NCI-H2227 (cell line): Measurements from ENCODE around the gene SRD5A3.
A peak's percentile ranks its signal among the peaks of the same experiment; 100 is the strongest.

Experiments
- DNase-seq: peaks from one replicate; lab custom pipeline; 2025; ENCODE audit not compliant: unreplicated experiment; lab: John Stamatoyannopoulos, UW

SRD5A3 gene

DNA sequence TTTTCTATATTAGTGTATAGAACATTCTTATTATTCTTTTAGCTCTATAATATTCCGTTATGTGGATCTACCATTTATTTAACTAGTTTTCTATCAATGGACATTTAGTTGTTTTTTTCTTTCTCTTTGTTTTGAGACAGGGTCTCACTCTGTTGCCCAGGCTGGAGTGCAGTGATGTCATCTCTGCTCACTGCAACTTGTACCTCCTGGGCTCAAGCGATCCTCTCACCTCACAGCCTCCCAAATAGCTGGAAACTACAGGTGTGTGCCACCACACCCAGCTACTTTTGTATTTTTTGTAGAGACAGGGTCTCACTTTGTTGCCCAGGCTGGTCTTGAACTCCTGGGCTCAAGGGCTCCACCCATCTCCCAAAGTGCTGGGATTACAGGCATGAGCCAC lies 60.5 kb downstream of the SRD5A3 start:
- DNase-seq, result no peak

DNA sequence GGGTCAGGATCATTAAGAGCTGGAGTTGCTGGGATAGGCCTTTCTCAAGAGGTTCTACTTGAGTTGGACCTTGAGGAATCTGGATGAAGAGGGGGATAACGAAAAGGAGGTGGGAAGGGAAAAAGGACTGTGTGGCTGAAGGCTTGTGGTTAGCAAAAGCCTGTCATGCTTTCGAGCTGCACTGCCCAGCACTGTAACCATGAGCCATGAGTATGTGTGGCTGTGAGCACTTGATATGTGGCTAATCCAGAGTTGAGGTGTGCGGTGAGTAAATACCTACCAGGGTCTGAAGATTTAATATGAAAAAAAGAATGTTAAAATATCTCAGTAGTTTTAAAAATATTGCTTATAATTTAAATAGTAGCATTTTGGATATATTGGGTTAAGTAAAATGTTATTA lies 61.1 kb downstream of the SRD5A3 start:
- no peak for DNase-seq

DNA sequence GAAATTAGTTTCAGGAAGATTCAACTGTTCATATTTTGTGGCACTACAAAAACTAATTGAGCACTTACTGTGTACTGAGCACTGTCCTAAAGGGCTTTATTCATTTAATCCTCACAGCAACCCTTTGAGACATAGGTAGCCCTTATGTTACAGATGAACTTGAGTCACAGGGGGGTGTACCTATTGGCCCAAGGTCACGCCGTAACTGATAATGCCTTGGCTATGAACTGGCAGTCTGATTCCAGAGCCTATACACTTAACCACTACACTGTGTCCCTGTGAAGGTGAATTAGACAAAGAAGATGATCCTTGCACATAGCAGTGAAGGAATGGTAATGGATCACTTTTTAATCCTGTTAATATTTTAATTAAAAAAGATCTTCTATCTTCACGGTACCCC lies 61.7 kb downstream of the SRD5A3 start:
- DNase-seq, result no peak

DNA sequence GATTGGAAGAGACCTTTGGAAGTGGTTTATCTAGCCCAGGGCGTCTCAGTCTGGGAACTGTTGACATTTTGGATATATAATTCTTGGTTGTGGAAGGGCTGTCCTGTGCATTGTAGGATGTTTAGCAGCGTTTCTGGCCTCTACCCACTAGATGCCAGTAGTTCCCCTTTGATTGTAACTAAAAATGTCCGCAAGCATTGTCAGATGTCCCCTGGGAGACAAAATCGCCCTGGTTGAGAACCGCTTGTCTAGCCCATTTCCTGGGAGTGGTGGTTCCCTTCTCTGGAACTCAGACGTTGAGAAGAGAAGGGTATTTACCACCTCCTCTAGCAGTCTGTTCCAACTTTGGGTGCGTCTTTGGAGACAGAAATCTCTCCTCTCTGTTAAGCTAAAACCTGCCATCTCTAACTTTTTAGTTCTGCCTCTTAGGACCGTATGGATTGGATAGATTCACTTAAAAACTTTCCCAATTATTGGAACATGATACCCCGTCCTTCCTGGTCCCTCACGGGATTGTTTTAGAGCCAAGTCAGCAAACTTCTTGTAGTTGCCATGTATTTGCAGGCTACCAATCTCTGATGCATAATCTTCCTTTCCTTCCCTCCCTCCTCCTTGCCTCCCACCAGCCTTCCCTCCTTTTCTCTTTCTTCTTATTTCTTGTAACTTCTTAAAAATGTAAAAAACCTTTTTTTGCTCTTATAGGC lies 63.6 kb downstream of the SRD5A3 start:
- peak; percentile 26 for DNase-seq

DNA sequence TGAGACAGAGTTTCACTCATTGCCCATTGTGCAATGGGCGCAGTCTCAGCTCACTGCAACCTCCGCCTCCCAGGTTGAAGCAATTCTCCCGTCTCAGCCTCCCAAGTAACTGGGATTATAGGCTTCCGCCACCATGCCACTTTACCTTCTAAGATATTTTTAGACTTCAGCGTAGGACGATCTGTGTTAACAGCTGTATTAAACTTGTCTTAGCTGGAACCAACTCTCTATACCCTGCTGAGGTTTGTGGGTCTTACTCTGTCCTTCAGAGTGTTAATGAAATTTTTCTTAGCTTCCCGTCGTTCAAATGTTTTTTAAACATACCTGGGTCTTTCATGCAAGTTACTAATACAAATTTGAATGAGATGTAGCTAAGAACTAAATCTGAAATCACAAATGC lies 64.4 kb downstream of the SRD5A3 start:
- no peak for DNase-seq

DNA sequence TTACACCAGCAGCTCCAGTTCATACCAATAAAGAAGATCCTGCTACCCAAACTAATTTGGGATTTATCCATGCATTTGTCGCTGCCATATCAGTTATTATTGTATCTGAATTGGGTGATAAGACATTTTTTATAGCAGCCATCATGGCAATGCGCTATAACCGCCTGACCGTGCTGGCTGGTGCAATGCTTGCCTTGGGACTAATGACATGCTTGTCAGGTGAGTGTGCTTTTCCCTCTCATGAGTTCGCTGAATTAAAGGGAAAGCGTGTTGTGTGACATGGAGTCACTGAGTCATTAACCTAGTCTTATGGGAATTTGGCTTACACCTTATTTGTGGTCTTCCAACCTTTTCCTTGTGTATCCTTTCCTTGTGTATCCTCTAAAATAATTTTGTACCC lies 65.6 kb downstream of the SRD5A3 start:
- no peak for DNase-seq

DNA sequence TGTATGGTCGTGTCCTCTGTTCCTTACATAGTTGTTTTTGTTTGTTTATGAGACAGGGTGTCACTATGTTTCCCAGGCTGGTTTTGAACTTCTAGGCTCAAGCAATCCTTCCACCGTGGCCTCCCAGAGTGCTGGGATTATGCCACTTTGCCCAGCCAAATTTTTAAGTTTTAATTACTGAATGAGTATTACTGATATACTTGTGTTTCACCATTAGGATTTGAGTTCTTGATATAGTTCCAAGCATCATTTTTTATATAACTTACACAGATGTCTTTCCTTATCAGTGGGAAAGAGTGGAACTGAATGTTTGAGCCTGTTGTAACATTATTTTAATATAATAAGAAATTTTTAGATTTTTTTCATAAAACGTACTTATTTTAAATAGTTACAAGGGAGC lies 70.1 kb downstream of the SRD5A3 start:
- no peak for DNase-seq
